Pancreas (tissue), 10 donors: ENCODE measurements around the gene NDUFC2. TPM values are rescaled to one million over a fixed set of nuclear protein-coding genes. Genes with fewer than 3 reads are reported as not detected.

Source experiments
- ATAC-seq, 4 donors: fragments of 200-7000 bp; cut with Tn5 transposase; one replicate each; pipeline versions ENCODE4 v1.8.0 to v1.9.1; 2020; ENCODE audit warnings: mild to moderate bottlenecking in 4 of 4, moderate library complexity in 4 of 4
- DNase-seq, 6 donors: peaks; one replicate each; pipeline ENCODE4 v3.0.0-alpha.2; 2020
- FAIRE-seq: peaks from 2 replicates; lab custom pipeline; 2012; peaks lifted over from hg19 to GRCh38; lab: Jason Lieb, UNC
- H3K27ac ChIP-seq, 4 donors: fragments of 200-600 bp; sonication (generic); 1 replicate in 3 of 4; 2 replicates in 1 of 4; pipeline versions ENCODE4 v1.5.0 to v1.8.0; 2020
- H3K27me3 ChIP-seq, 4 donors: fragments of 200-600 bp; one replicate each; pipeline ENCODE4 v1.8.0; 2021
- H3K36me3 ChIP-seq, 3 donors: fragments of 200-600 bp; sonication (generic) in 1 of 3; one replicate each; pipeline versions ENCODE4 v1.5.0 to v1.8.0; 2020 to 2021
- H3K4me1 ChIP-seq, 3 donors: fragments of 200-600 bp; one replicate each; pipeline ENCODE4 v1.8.0; 2021
- H3K4me3 ChIP-seq, 4 donors: fragments of 200-600 bp; sonication (generic) in 2 of 4; one replicate each; pipeline versions ENCODE4 v1.5.0 to v1.8.0; 2020 to 2021
- H3K9me3 ChIP-seq, 4 donors: fragments of 200-600 bp; one replicate each; pipeline ENCODE4 v1.8.0; 2021
- CTCF ChIP-seq, 4 donors: fragments of 200-600 bp; sonication (generic) in 3 of 4; IDR thresholded peaks; one replicate each; pipeline versions ENCODE4 v1.5.0 to v1.8.0; 2021; ENCODE audit warnings: antibody characterized with exemption in 4 of 4
- WGBS, 2 donors: extraction: QIAGEN DNeasy Blood & Tissue Kit; methylation state at CpG; one replicate each; pipeline ENCODE4 v1.1.7; 2013; 5-methylcytosine and 5-hydroxymethylcytosine counted together
- intact Hi-C, 3 donors: fragments of 100-400 bp; cut with DNase I; formaldehyde crosslinking; loops; one replicate each; pipeline versions ENCODE4 v1.11.1 to v1.14.2; 2022
- polyA plus RNA-seq, 2 donors: library from polyadenylated mRNA; stranded (reverse); fragments of 200-250 nt; gene quantifications; one replicate each; pipeline ENCODE4 v1.2.3, GENCODE V29; 2013
- total RNA-seq, 6 donors: library from RNA; stranded (reverse); fragmentation: NEBNext Ultra II Directional in 4 of 6; extraction: Animal tissue kit (Norgen Biotek cat#: 25700) in 4 of 6; gene quantifications; one replicate each; pipeline versions ENCODE4 v1.2.1 to v1.2.4, GENCODE V29; 2021 to 2023
- donor health status: healthy with polysubstance abuse.
- donor health status: DM: no; HTN: no; CAD: no; lungs with moderate emphysema.
- donor health status: DM: no; HTN: no; CAD: no.
- donor health status: control.
- donor health status: control.
- donor health status: Bipolar disorder and iron deficiency.
- donor health status: DM: yes; HTN: yes; CAD: no.
- donor health status: DM: no; HTN: no; CAD: no.
- donor health status: DM: no; HTN: no; CAD: no.
- donor health status: DM: yes; HTN: yes; CAD: no.

NDUFC2 gene
- total and polyA plus RNA-seq, 8 donors = 42.6 to 114 (median 73.6) TPM

DNA sequence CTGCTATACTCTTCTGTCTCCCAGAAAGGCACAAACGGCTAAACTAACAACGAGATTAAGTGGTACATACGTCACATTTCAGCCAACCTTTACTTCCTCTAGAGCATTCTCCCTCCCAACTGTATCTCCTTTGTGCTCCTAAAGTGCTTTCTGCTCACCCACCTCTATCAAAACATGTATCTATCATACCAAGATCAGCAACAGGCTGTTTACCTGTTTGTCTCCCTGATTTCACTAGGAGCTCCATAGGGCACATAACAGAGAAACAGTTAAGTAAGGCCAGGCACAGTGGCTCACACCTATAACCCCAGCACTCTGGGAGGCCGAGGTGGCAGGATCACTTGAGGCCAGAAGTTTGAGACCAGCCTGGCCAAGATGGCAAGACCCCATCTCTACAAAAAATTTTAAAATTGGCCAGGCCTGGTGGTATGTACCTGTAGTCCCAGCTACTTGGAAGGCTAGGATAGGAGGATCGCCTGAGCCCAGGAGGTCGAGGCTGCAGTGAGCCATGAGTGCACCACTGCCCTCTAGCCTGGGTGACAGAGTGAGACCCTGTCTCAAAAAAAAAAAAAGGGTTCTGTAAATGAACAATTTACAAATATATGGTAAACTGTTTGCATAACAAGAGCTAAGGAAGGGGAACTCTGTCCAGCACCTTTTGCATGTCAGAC, 2.8 kb downstream of the NDUFC2 start:
- WGBS, 2 donors = 80% methylated on average over 6 of the region's 6 CpGs
- no peak for FAIRE-seq
- H3K4me1 ChIP-seq = peaks cover 8 to 27% (median 13%) of the 10 kb centered on the region in 3 donors
- DNase-seq = no peak
- no peaks in the 10 kb centered on the region for H3K9me3 ChIP-seq
- TF ChIP-seq CTCF (IDR thresholded peaks at IDR 0.05) = no peak
- no peak for ATAC-seq
- H3K27ac ChIP-seq = no peak overlapping the region
- H3K27me3 ChIP-seq = no peaks in the 10 kb centered on the region
- intact Hi-C loops = no loop called here
- H3K4me3 ChIP-seq = no peak overlapping the region
- no peaks in the 10 kb centered on the region for H3K36me3 ChIP-seq

GRCh38 chr11:78074756-78075155, 4.9 kb downstream of the NDUFC2 start:
- ATAC-seq (no peak), FAIRE-seq (no peak), DNase-seq (no peak)
- intact Hi-C loops = no loop called here
- no peak for TF ChIP-seq CTCF (IDR thresholded peaks at IDR 0.05)
- H3K27me3 ChIP-seq = no peaks in the 10 kb centered on the region
- WGBS, 2 donors = 66% methylated on average over 6 of the region's 6 CpGs
- peaks cover 0 to 16% (median 0%) of the 10 kb centered on the region in 3 donors for H3K36me3 ChIP-seq
- H3K27ac ChIP-seq = no peak overlapping the region
- peaks cover 8 to 27% (median 13%) of the 10 kb centered on the region in 3 donors for H3K4me1 ChIP-seq
- no peaks in the 10 kb centered on the region for H3K9me3 ChIP-seq
- H3K4me3 ChIP-seq = no peak overlapping the region

DNA sequence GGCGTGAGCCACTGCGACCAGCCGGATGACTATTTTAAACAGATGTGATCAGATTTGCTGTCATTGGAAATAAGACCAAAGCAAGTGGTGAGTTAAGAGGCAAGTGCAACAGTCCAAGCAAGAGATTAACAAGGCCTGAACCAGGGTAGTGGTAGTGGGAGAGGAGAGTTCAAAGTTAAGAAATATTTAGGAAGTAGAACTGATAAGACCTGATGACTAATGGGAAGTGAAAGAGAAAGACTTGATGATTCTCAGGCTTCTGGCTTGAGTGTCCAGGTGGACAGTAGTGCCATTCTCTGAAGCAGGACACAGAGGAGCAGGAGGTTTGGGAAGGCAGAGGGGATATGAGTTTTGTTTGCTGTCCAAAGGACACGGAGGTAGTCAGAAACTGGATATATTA, 7.2 kb downstream of the NDUFC2 start:
- Histone ChIP-seq H3K4me1 (peaks cover 0 to 17% (median 12%) of the 10 kb centered on the region in 3 donors), H3K4me3 (no peak overlapping the region), H3K36me3 (peaks cover 0 to 25% (median 0%) of the 10 kb centered on the region in 3 donors), H3K9me3 (no peaks in the 10 kb centered on the region), H3K27ac (no peak overlapping the region), H3K27me3 (no peaks in the 10 kb centered on the region)
- TF ChIP-seq CTCF (IDR thresholded peaks at IDR 0.05) = no peak
- DNase-seq (no peak), FAIRE-seq (no peak), ATAC-seq (no peak)
- intact Hi-C loops = no loop called here
- 92 to 96% methylated on average over 4 of the region's 4 CpGs for WGBS, 2 donors

- no peak for DNase-seq
- H3K4me3 ChIP-seq = no peak overlapping the region
- no peak for FAIRE-seq
- peaks cover 0 to 9% (median 7%) of the 10 kb centered on the region in 3 donors for H3K4me1 ChIP-seq
- intact Hi-C loops = no loop called here
- ATAC-seq = no peak
- H3K9me3 ChIP-seq = no peaks in the 10 kb centered on the region
- WGBS, 2 donors = 73 to 81% methylated on average over 3 of the region's 3 CpGs
- no peak overlapping the region for H3K27ac ChIP-seq
- H3K27me3 ChIP-seq = no peaks in the 10 kb centered on the region
- TF ChIP-seq CTCF (IDR thresholded peaks at IDR 0.05) = no peak
- peaks cover 0 to 25% (median 0%) of the 10 kb centered on the region in 3 donors for H3K36me3 ChIP-seq
Measured at GRCh38 chr11:78071717-78072116, 7.9 kb downstream of the NDUFC2 start.

GRCh38 chr11:78070621-78071020, 9.0 kb downstream of the NDUFC2 start:
- DNase-seq = no peak
- Histone ChIP-seq H3K27me3 (no peaks in the 10 kb centered on the region), H3K27ac (no peak overlapping the region), H3K4me3 (no peak overlapping the region), H3K9me3 (no peaks in the 10 kb centered on the region), H3K36me3 (peaks cover 0 to 25% (median 0%) of the 10 kb centered on the region in 3 donors), H3K4me1 (peaks cover 0 to 7% (median 6%) of the 10 kb centered on the region in 3 donors)
- FAIRE-seq = no peak
- intact Hi-C loops = no loop called here
- WGBS, 2 donors = 75 to 79% methylated on average over 2 of the region's 2 CpGs
- no peak for ATAC-seq
- TF ChIP-seq CTCF (IDR thresholded peaks at IDR 0.05) = no peak
